Effector memory CD4-positive, alpha-beta T cell (primary cell): Measurements from ENCODE around the gene ABO.
"Not testable (repeated sequence)": the region's sequence is repeated elsewhere in the genome, so short reads cannot be mapped to it uniquely, and the experiment has no call there.

ENCODE experiments used
- DNase-seq, 3 donors: peaks; one replicate each; pipeline ENCODE4 v3.0.0-alpha.2; 2020
- H3K27ac ChIP-seq: 2 replicates; pipeline ENCODE4 v1.7.0; 2013; ENCODE audit warnings: mild to moderate bottlenecking, low read length, moderate library complexity; ENCODE audit not compliant: insufficient read depth, poor library complexity, severe bottlenecking
- H3K27me3 ChIP-seq: replicated peaks from 2 replicates; pipeline ENCODE4 v1.7.0; 2013; ENCODE audit warnings: mild to moderate bottlenecking, low read length; ENCODE audit not compliant: insufficient read depth, control insufficient read depth, poor library complexity, severe bottlenecking
- H3K36me3 ChIP-seq: 2 replicates; pipeline ENCODE4 v1.7.0; 2013; ENCODE audit warnings: mild to moderate bottlenecking, low read length, moderate library complexity; ENCODE audit not compliant: control insufficient read depth, insufficient read depth
- H3K4me1 ChIP-seq: 2 replicates; pipeline ENCODE4 v1.7.0; 2013; ENCODE audit warnings: low read length, mild to moderate bottlenecking; ENCODE audit not compliant: control insufficient read depth, insufficient read depth, poor library complexity, severe bottlenecking
- H3K4me3 ChIP-seq: 2 replicates; pipeline ENCODE4 v1.7.0; 2013; ENCODE audit warnings: low read length, low read depth, mild to moderate bottlenecking; ENCODE audit not compliant: insufficient read depth, poor library complexity, severe bottlenecking
- H3K9me3 ChIP-seq: 2 replicates; pipeline ENCODE4 v1.7.0; 2013; ENCODE audit warnings: mild to moderate bottlenecking, low read length, moderate library complexity; ENCODE audit not compliant: control insufficient read depth

The ABO gene

GRCh38 chr9:133246991-133247390 lies 28.0 kb downstream of the ABO start:
- no peak overlapping the region for H3K27ac ChIP-seq
- no peaks in the 10 kb centered on the region for H3K9me3 ChIP-seq
- DNase-seq, result no peak
- H3K4me3 ChIP-seq, result no peak overlapping the region
- H3K27me3 ChIP-seq, result no peaks in the 10 kb centered on the region
- H3K36me3 ChIP-seq, result no peaks in the 10 kb centered on the region
- no peaks in the 10 kb centered on the region for H3K4me1 ChIP-seq

GRCh38 chr9:133246562-133246961 lies 28.4 kb downstream of the ABO start:
- Histone ChIP-seq H3K27me3 (no peaks in the 10 kb centered on the region), H3K4me1 (no peaks in the 10 kb centered on the region), H3K4me3 (no peak overlapping the region), H3K27ac (no peak overlapping the region), H3K9me3 (no peaks in the 10 kb centered on the region), H3K36me3 (no peaks in the 10 kb centered on the region)
- no peak for DNase-seq

- no peak overlapping the region for H3K27ac ChIP-seq
- H3K4me1 ChIP-seq, result peaks cover 11% of the 10 kb centered on the region
- no peak overlapping the region for H3K4me3 ChIP-seq
- H3K36me3 ChIP-seq, result no peaks in the 10 kb centered on the region
- H3K9me3 ChIP-seq, result no peaks in the 10 kb centered on the region
- H3K27me3 ChIP-seq, result no peaks in the 10 kb centered on the region
- no peak for DNase-seq
These were observed 32.0 kb downstream of the ABO start for GRCh38 chr9:133242991-133243390.

- Histone ChIP-seq H3K4me3 (no peak overlapping the region), H3K9me3 (no peaks in the 10 kb centered on the region), H3K4me1 (peaks cover 11% of the 10 kb centered on the region), H3K27me3 (no peaks in the 10 kb centered on the region), H3K27ac (no peak overlapping the region), H3K36me3 (no peaks in the 10 kb centered on the region)
- DNase-seq, result no peak
These were observed 32.8 kb downstream of the ABO start for GRCh38 chr9:133242241-133242640.

GRCh38 chr9:133239533-133240090 lies 35.4 kb downstream of the ABO start:
- Histone ChIP-seq H3K9me3 (no peaks in the 10 kb centered on the region), H3K27ac (no peak overlapping the region), H3K36me3 (no peaks in the 10 kb centered on the region), H3K4me3 (no peak overlapping the region), H3K4me1 (peaks cover 11% of the 10 kb centered on the region), H3K27me3 (no peaks in the 10 kb centered on the region)
- DNase-seq, result no peak

GRCh38 chr9:133238851-133239532 lies 36.0 kb downstream of the ABO start:
- Histone ChIP-seq H3K9me3 (no peaks in the 10 kb centered on the region), H3K27ac (no peak overlapping the region), H3K27me3 (no peaks in the 10 kb centered on the region), H3K4me3 (peak overlapping the region; percentile 41), H3K4me1 (peaks cover 11% of the 10 kb centered on the region), H3K36me3 (no peaks in the 10 kb centered on the region)
- DNase-seq, result peak; percentile 23 to 39 (median 27)

- no peak overlapping the region for H3K27ac ChIP-seq
- no peak for DNase-seq
- H3K4me1 ChIP-seq, result peaks cover 11% of the 10 kb centered on the region
- H3K9me3 ChIP-seq, result no peaks in the 10 kb centered on the region
- H3K27me3 ChIP-seq, result no peaks in the 10 kb centered on the region
- H3K4me3 ChIP-seq, result peak overlapping the region; percentile 41
- H3K36me3 ChIP-seq, result no peaks in the 10 kb centered on the region
These were observed 36.6 kb downstream of the ABO start for GRCh38 chr9:133238272-133238850.

GRCh38 chr9:133237035-133237731 lies 37.8 kb downstream of the ABO start:
- Histone ChIP-seq H3K9me3 (no peaks in the 10 kb centered on the region), H3K27ac (no peak overlapping the region), H3K4me1 (peaks cover 11% of the 10 kb centered on the region), H3K27me3 (no peaks in the 10 kb centered on the region), H3K36me3 (no peaks in the 10 kb centered on the region), H3K4me3 (no peak overlapping the region)
- DNase-seq, result no peak

GRCh38 chr9:133236291-133237034 lies 38.5 kb downstream of the ABO start:
- not testable (repeated sequence) for H3K27me3 ChIP-seq, H3K36me3 ChIP-seq, DNase-seq, H3K9me3 ChIP-seq, H3K4me3 ChIP-seq, H3K27ac ChIP-seq
- H3K4me1 ChIP-seq, result peaks cover 11% of the 10 kb centered on the region
